GM12878 (cell line): ENCODE results near the gene ATF6B. TPM values are rescaled to one million over a fixed set of nuclear protein-coding genes. Genes with fewer than 3 reads are reported as not detected.

Experiments
- ATAC-seq: fragments of 200-7000 bp; cut with Tn5 transposase; 3 replicates; pipeline ENCODE4 v1.9.1; 2020; ENCODE audit warnings: mild to moderate bottlenecking, moderate library complexity
- Bru-seq: library from RNA; stranded (reverse); fragments of 400-500 nt; gene quantifications from one replicate; lab custom pipeline; 2021; lab: Mats Ljungman, UMichigan
- BruChase-seq, 2 experiments: library from RNA; stranded (reverse); fragments of 400-500 nt; gene quantifications; one replicate each; lab custom pipeline; 2021; lab: Mats Ljungman, UMichigan
- BruUV-seq: library from RNA; stranded (reverse); fragments of 400-500 nt; replicated peaks from 2 replicates; lab custom pipeline; 2021; lab: Mats Ljungman, UMichigan
- CTCF ChIA-PET: fragments of 300-600 bp; sonication (Branson Sonifier 250); formaldehyde crosslinking; extraction: SDS; loops from one replicate; lab custom pipeline; 2021; ENCODE audit warnings: inconsistent platforms; lab: Yijun Ruan, JAX
- POLR2A ChIA-PET: fragments of 350-600 bp; formaldehyde crosslinking; extraction: SDS; loops from one replicate; lab custom pipeline; 2021; ENCODE audit warnings: inconsistent platforms; lab: Charles Lee
- RAD21 ChIA-PET: fragments of 300-600 bp; sonication (Branson Sonifier 250); formaldehyde crosslinking; loops from one replicate; lab custom pipeline; 2023; ENCODE audit warnings: antibody characterized with exemption; ENCODE audit not compliant: unreplicated experiment; lab: Charles Lee
- SMC1A ChIA-PET: fragments of 300-600 bp; sonication (Branson Sonifier 250); formaldehyde crosslinking; loops from one replicate; lab custom pipeline; 2023; ENCODE audit not compliant: unreplicated experiment, uncharacterized antibody; lab: Charles Lee
- DNase-seq: peaks from one replicate; pipeline ENCODE4 v3.0.0-alpha.2; 2011; ENCODE audit warnings: low read depth, low spot score
- FAIRE-seq: peaks from 3 replicates; lab custom pipeline; 2011; peaks lifted over from hg19 to GRCh38; lab: Jason Lieb, UNC
- H2AFZ ChIP-seq: 2 replicates; pipeline ENCODE4 v1.6.0; 2011; ENCODE audit warnings: low read depth, low read length, control low read depth; ENCODE audit not compliant: control insufficient read depth
- H3K27ac ChIP-seq: 2 replicates; pipeline ENCODE4 v1.5.1; 2011; ENCODE audit warnings: control low read depth; ENCODE audit not compliant: control insufficient read depth, insufficient read depth
- H3K27me3 ChIP-seq, 2 experiments: replicated peaks in 1 of 2; 2 replicates each; pipeline versions ENCODE4 v1.6.0 to v1.6.1; 2011; ENCODE audit warnings: low read length in 1 of 2; ENCODE audit not compliant: control insufficient read depth in 2 of 2, insufficient read depth in 2 of 2
- H3K36me3 ChIP-seq, 2 experiments: 2 replicates each; pipeline ENCODE4 v1.5.1; 2011; ENCODE audit warnings: low read length in 1 of 2; ENCODE audit not compliant: control insufficient read depth in 2 of 2, insufficient read depth in 2 of 2
- H3K4me1 ChIP-seq: 2 replicates; pipeline ENCODE4 v1.6.1; 2011; ENCODE audit warnings: mild to moderate bottlenecking, low read length, moderate library complexity, mixed read lengths; ENCODE audit not compliant: control insufficient read depth, insufficient read depth
- H3K4me2 ChIP-seq: 2 replicates; pipeline ENCODE4 v1.6.0; 2011; ENCODE audit warnings: control low read depth; ENCODE audit not compliant: control insufficient read depth, insufficient read depth
- H3K4me3 ChIP-seq: fragments of 200-600 bp; sonication (generic); 2 replicates; pipeline ENCODE4 v1.5.1; 2016
- H3K79me2 ChIP-seq: 2 replicates; pipeline ENCODE4 v1.6.0; 2011; ENCODE audit warnings: low read length; ENCODE audit not compliant: control insufficient read depth, insufficient read depth
- H3K9ac ChIP-seq: 2 replicates; pipeline ENCODE4 v1.8.0; 2011; ENCODE audit warnings: low read length, control low read depth, mixed read lengths; ENCODE audit not compliant: control insufficient read depth, insufficient read depth
- H3K9me3 ChIP-seq: replicated peaks from 3 replicates; pipeline ENCODE4 v1.5.1; 2011; ENCODE audit warnings: mild to moderate bottlenecking, low read length; ENCODE audit not compliant: control insufficient read depth, insufficient read depth
- H4K20me1 ChIP-seq: 2 replicates; pipeline ENCODE4 v1.6.0; 2011; ENCODE audit not compliant: control insufficient read depth, insufficient read depth
- BACH1 ChIP-seq: fragments of 450-650 bp; IDR thresholded peaks from 2 replicates; pipeline ENCODE4 v1.6.1; 2017; ENCODE audit warnings: mild to moderate bottlenecking, borderline replicate concordance
- LARP7 ChIP-seq: fragments of 450-650 bp; IDR thresholded peaks from 2 replicates; pipeline ENCODE4 v1.6.1; 2017; ENCODE audit warnings: mild to moderate bottlenecking
- NFYB ChIP-seq: IDR thresholded peaks from 2 replicates; pipeline ENCODE4 v1.6.1; 2011; ENCODE audit warnings: low read depth, mild to moderate bottlenecking, low read length, improper control_type of control experiment, moderate library complexity; ENCODE audit not compliant: insufficient read depth
- POLR2AphosphoS5 ChIP-seq: IDR thresholded peaks from 2 replicates; pipeline ENCODE4 v1.6.1; 2011; ENCODE audit warnings: mild to moderate bottlenecking, low read length, inconsistent platforms
- SRF ChIP-seq, 2 experiments: IDR thresholded peaks; 2 replicates each; pipeline ENCODE4 v1.6.1; 2011; ENCODE audit warnings: low read depth in 2 of 2, low read length in 2 of 2, mild to moderate bottlenecking in 1 of 2, moderate library complexity in 1 of 2
- YY1 ChIP-seq: IDR thresholded peaks from 2 replicates; pipeline ENCODE4 v1.6.1; 2011; ENCODE audit warnings: low read depth, mild to moderate bottlenecking, low read length
- ZNF207 ChIP-seq: fragments of 450-650 bp; IDR thresholded peaks from 2 replicates; pipeline ENCODE4 v1.6.1; 2014; ENCODE audit warnings: antibody characterized with exemption, mild to moderate bottlenecking, borderline replicate concordance
- ZNF384 ChIP-seq: IDR thresholded peaks from 2 replicates; pipeline ENCODE4 v1.6.1; 2012; ENCODE audit warnings: low read depth, mild to moderate bottlenecking, low read length, improper control_type of control experiment, borderline replicate concordance
- WGBS: methylation state at CpG from one replicate; pipeline ENCODE4 v1.1.6; 2016; ENCODE audit warnings: low lambda C conversion rate; ENCODE audit not compliant: insufficient replicate concordance, insufficient coverage; ENCODE audit errors: missing lambda C conversion rate; 5-methylcytosine and 5-hydroxymethylcytosine counted together
- in situ Hi-C: fragments of 300-500 bp; cut with MboI; formaldehyde crosslinking; loops from 9 replicates; pipeline ENCODE4 v1.14.3; 2018; ENCODE audit warnings: mixed read lengths
- intact Hi-C: fragments of 100-400 bp; cut with micrococcal nuclease; formaldehyde crosslinking; loops from one replicate; pipeline ENCODE4 v1.14.2; 2022; ENCODE audit not compliant: unreplicated experiment
- long read RNA-seq, 2 experiments: library from polyadenylated mRNA; unstranded; transcript quantifications; one replicate each; pipeline ENCODE4 v2.0.0, GENCODE V29; 2019 to 2020
- polyA minus RNA-seq, 3 experiments: library from RNA; depleted of rRNA, polyadenylated mRNA; stranded (reverse); fragments of >200 nt; gene quantifications; 2 replicates each; pipeline ENCODE4 v1.2.3, GENCODE V29; 2011
- polyA plus RNA-seq, 11 experiments: library from polyadenylated mRNA; depleted of rRNA in 4 of 11; unstranded in 6 of 11; stranded (reverse) in 5 of 11; fragments of >200 nt; fragmentation: Nextera tagmentation in 4 of 11; fragmentation: Illumina TruSeq in 1 of 11; extraction: Ambion mirVana in 4 of 11; extraction: Trizol in 1 of 11; gene quantifications; 1 replicate in 1 of 11; 2 replicates in 10 of 11; pipeline versions ENCODE4 v1.2.1 to v1.2.3, GENCODE V29; 2011 to 2016; ENCODE audit warnings: inconsistent platforms in 2 of 11, missing spikeins in 2 of 11, low read depth in 1 of 11
- total RNA-seq, 4 experiments: library from RNA; depleted of rRNA in 3 of 4; stranded (reverse); fragments of >200 nt in 3 of 4; fragmentation: Illumina TruSeq in 1 of 4; extraction: Trizol in 1 of 4; gene quantifications; 2 replicates each; pipeline versions ENCODE4 v1.2.1 to v1.2.3, GENCODE V29; 2013 to 2021
- TF ChIP-seq, protein P1 (sequence below): IDR thresholded peaks from 2 replicates; pipeline ENCODE4 v1.6.1; 2011; ENCODE audit warnings: borderline replicate concordance, low read depth, mild to moderate bottlenecking, moderate library complexity, mixed read lengths, low read length; ENCODE audit not compliant: insufficient read depth; ENCODE audit errors: extremely low read length
- TF ChIP-seq, protein P2 (sequence below): fragments of 150-350 bp; IDR thresholded peaks from 2 replicates; pipeline ENCODE4 v1.6.1; 2016; ENCODE audit warnings: low read depth, low read length
- TF ChIP-seq, protein P3 (sequence below): fragments of 450-650 bp; IDR thresholded peaks from 2 replicates; pipeline ENCODE4 v1.6.1; 2014; ENCODE audit warnings: mild to moderate bottlenecking

ATF6B gene
- total RNA-seq (2013; cell fraction: nucleolus; rRNA removed): 85.1 and 87.6 TPM in 2 replicates
- total RNA-seq (2014; rRNA removed) (10.8 and 14.1 TPM in 2 replicates), total RNA-seq (2014; rRNA removed; fragmentation: Illumina TruSeq; extraction: Trizol) (21.7 and 24.4 TPM in 2 replicates), total RNA-seq (2021) (80.1 and 83.9 TPM in 2 replicates), polyA plus RNA-seq (2011; rRNA removed) (19.4 and 57.2 TPM in 2 replicates), polyA plus RNA-seq (2014; fragmentation: Illumina TruSeq; extraction: Trizol) (40.0 and 76.3 TPM in 2 replicates), polyA plus RNA-seq (2014; fragmentation: Nextera tagmentation; extraction: Ambion mirVana) (10 to 100 TPM; 13.6 to 16.0 TPM), polyA plus RNA-seq (2014; rRNA removed) (75.1 and 83.0 TPM in 2 replicates), polyA plus RNA-seq (2016; fragmentation: Nextera tagmentation; extraction: Ambion mirVana) (10 to 100 TPM; 42.5 to 45.5 TPM), polyA minus RNA-seq (2011; rRNA and poly(A)+ RNA removed) (30.4 and 51.5 TPM in 2 replicates), Bru-seq, nascent RNA (percentile 84 among the genes with signal in this experiment), BruChase-seq, experiment 1, labeled RNA remaining after a 6-hour chase (percentile 86 among the genes with signal in this experiment), BruChase-seq, experiment 2, labeled RNA remaining after a 2-hour chase (percentile 82 among the genes with signal in this experiment)
- polyA plus RNA-seq (2011; ENCODE audit: low read depth): 175 TPM
- polyA plus RNA-seq (2011; cell fraction: cytosol; rRNA removed): 64.5 and 77.0 TPM in 2 replicates
- 115 and 140 TPM in 2 replicates for polyA plus RNA-seq (2011; cell fraction: nucleus; rRNA removed)
- 85.3 and 128 TPM in 2 replicates for polyA plus RNA-seq (2012)
- 16.9 and 21.8 TPM in 2 replicates for polyA minus RNA-seq (2011; cell fraction: cytosol; rRNA and poly(A)+ RNA removed)
- 28.9 and 52.9 TPM in 2 replicates for polyA minus RNA-seq (2011; cell fraction: nucleus; rRNA and poly(A)+ RNA removed)
- long read RNA-seq, experiment 1, partial matches to known transcripts: 1 of 5 reads
- long read RNA-seq, experiment 1, other reads (novel, unspliced or antisense): 0 of 5 reads
- long read RNA-seq, experiment 2, partial matches to known transcripts: 2 of 10 reads
- long read RNA-seq, experiment 2, other reads (novel, unspliced or antisense): 5 of 10 reads

DNA sequence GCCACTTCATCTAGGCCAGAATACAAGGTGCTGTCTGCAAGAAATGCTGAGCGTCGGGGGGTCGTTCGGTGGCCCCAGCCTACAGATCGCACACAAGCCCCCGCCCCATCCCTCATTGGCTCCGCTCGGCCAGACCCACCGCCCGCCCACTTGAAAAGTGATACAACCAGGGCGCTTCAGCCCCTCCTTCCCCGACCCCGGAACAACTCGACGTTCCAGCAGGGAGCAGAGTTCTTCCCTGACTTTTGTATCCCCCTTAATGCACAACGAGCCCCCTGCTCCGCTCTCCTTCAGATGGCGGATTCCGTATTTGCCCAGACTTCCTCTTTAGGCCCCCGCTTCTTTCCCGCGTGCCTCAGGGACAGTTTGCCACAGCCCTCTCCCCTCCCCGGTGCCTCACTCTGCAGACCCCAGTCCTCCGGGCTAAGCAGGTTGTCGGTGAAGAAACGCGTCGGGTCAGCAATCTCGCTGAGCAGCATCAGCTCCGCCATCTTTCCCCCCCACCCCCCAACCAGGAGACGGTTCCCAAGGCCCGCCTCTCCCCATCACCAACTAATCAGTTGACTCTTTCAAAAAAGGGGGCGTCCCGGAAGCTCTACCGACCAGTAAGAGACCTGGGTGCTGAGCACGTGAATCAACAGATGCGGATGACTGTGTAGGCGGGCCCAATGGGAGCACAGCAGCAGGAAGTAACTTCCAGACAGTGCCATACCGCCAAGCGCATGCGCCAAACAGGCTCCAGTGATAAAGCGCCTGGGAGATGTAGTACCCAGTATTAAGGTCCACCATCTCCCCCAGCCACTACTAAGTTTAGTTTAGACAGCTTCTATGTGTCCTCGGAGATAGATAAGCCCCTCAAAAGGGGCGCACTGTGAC, at the start of gene ATF6B:
TSS of gene ATF6B (minus strand) at position 530 of the 876 bp plus-strand sequence. CDS start at position 491, 39 bp downstream.
- ATAC-seq (peak; percentile 95), DNase-seq (peak; percentile 97), FAIRE-seq (peak; percentile 94)
- CTCF ChIA-PET: interaction anchor here (1.1 to 4.6 kb wide), 6 partner anchors 10 to 169 kb away, joined by 3 to 48 read pairs (median 4); partner anchors contain the start of genes GPSM3 and SKIC2
- RAD21 ChIA-PET: interaction anchor here (1.1 to 3.7 kb wide), 5 partner anchors 9 to 68 kb away, joined by 3 to 27 read pairs (median 6); partner anchors contain the start of genes GPSM3 and PBX2
- H4K20me1 ChIP-seq: no peaks in the 10 kb centered on the region
- peak within 1 kb of the TSS; percentile 88 for H3K4me3 ChIP-seq
- H3K9me3 ChIP-seq: no peaks in the 10 kb centered on the region
- peak within 1 kb of the TSS; percentile 95 for H3K27ac ChIP-seq
- in situ Hi-C loops: no loop called here
- peaks cover 0 to 12% of the 10 kb centered on the region in 2 experiments; a peak in 2 of 4 replicates for H3K36me3 ChIP-seq
- peak within 1 kb of the TSS; percentile 94 for H3K9ac ChIP-seq
- peak within 1 kb of the TSS; percentile 96 for H2AFZ ChIP-seq
- POLR2A ChIA-PET: interaction anchor here (0.6 to 5.1 kb wide), 13 partner anchors 13 to 578 kb away, joined by 3 to 69 read pairs (median 6); partner anchors contain the start of genes AGPAT1, EHMT2, GPSM3 and NEU1
- H3K27me3 ChIP-seq: no peaks in the 10 kb centered on the region
- SMC1A ChIA-PET: interaction anchor here (0.9 to 3.8 kb wide), 7 partner anchors 9 to 169 kb away, joined by 3 to 24 read pairs (median 8); partner anchors contain the start of genes AGPAT1, GPSM3, PBX2 and SKIC2
- intact Hi-C loops: no loop called here
- WGBS: under 1% methylated on average over 40 of the region's 44 CpGs
- H3K4me2 ChIP-seq: peak within 1 kb of the TSS; percentile 88
- peaks cover 13% of the 10 kb centered on the region for H3K4me1 ChIP-seq
- BruUV-seq: TSS peak; percentile 54
- peaks cover 23% of the 10 kb centered on the region for H3K79me2 ChIP-seq
- TF ChIP-seq LARP7 (peak; percentile 40; the same call in 1 of the 2 replicates), BACH1 (0 out of 2 replicates have a peak, but pooled peaks have one; percentile 44), NFYB (peak; percentile 88), ZNF207 (no peak), SRF (IDR thresholded peaks at IDR 0.05; ENCODE audit: low read depth in 2 of 2, low read length in 2 of 2) (no peak), POLR2AphosphoS5 (peak; percentile 70; the same call in 1 of the 2 replicates), YY1 (peak; percentile 97), ZNF384 (no peak)
- TF ChIP-seq, protein P1, sequence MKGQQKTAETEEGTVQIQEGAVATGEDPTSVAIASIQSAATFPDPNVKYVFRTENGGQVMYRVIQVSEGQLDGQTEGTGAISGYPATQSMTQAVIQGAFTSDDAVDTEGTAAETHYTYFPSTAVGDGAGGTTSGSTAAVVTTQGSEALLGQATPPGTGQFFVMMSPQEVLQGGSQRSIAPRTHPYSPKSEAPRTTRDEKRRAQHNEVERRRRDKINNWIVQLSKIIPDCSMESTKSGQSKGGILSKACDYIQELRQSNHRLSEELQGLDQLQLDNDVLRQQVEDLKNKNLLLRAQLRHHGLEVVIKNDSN: peak; percentile 82
- TF ChIP-seq, protein P2, sequence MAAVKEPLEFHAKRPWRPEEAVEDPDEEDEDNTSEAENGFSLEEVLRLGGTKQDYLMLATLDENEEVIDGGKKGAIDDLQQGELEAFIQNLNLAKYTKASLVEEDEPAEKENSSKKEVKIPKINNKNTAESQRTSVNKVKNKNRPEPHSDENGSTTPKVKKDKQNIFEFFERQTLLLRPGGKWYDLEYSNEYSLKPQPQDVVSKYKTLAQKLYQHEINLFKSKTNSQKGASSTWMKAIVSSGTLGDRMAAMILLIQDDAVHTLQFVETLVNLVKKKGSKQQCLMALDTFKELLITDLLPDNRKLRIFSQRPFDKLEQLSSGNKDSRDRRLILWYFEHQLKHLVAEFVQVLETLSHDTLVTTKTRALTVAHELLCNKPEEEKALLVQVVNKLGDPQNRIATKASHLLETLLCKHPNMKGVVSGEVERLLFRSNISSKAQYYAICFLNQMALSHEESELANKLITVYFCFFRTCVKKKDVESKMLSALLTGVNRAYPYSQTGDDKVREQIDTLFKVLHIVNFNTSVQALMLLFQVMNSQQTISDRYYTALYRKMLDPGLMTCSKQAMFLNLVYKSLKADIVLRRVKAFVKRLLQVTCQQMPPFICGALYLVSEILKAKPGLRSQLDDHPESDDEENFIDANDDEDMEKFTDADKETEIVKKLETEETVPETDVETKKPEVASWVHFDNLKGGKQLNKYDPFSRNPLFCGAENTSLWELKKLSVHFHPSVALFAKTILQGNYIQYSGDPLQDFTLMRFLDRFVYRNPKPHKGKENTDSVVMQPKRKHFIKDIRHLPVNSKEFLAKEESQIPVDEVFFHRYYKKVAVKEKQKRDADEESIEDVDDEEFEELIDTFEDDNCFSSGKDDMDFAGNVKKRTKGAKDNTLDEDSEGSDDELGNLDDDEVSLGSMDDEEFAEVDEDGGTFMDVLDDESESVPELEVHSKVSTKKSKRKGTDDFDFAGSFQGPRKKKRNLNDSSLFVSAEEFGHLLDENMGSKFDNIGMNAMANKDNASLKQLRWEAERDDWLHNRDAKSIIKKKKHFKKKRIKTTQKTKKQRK: peak; percentile 41; the same call in 1 of the 2 replicates
- TF ChIP-seq, protein P3, sequence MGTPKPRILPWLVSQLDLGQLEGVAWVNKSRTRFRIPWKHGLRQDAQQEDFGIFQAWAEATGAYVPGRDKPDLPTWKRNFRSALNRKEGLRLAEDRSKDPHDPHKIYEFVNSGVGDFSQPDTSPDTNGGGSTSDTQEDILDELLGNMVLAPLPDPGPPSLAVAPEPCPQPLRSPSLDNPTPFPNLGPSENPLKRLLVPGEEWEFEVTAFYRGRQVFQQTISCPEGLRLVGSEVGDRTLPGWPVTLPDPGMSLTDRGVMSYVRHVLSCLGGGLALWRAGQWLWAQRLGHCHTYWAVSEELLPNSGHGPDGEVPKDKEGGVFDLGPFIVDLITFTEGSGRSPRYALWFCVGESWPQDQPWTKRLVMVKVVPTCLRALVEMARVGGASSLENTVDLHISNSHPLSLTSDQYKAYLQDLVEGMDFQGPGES: peak; percentile 66; the same call in 1 of the 2 replicates
